ENCODE results near the gene TOLLIP. TPM values are rescaled to one million over a fixed set of nuclear protein-coding genes. Genes with fewer than 3 reads are reported as not detected.

The TOLLIP gene
- total and polyA plus RNA-seq, 2 of the 4 experiments (the other 2 are of a cell fraction): 19.7 to 42.9 TPM

DNA sequence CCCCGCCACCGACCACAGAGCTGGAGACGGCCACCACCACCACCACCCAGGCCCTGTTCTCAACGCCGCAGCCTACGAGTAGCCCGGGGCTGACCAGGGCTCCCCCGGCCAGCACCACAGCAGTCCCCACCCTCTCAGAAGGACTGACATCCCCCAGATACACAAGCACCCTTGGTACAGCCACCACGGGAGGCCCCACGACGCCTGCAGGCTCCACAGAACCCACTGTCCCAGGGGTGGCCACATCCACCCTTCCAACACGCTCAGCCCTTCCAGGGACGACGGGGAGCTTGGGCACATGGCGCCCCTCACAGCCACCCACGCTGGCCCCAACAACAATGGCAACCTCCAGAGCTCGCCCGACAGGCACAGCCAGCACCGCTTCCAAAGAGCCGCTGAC, 67.7 kb downstream of the TOLLIP start:
- DNase-seq (no peak), ATAC-seq (ENCODE audit: low read depth) (no peak)
- Histone ChIP-seq H3K9me1 (ENCODE audit: insufficient read depth, low read length) (no peaks in the 10 kb centered on the region), H2BK120ac (ENCODE audit: low read depth, low read length) (no peak overlapping the region), H3K9ac (ENCODE audit: low read depth, low read length) (no peak overlapping the region), H3K4me3 (ENCODE audit: insufficient read depth, low read depth, low read length) (no peak overlapping the region), H3K18ac (ENCODE audit: low read depth, low read length) (no peak overlapping the region), H3K4me1 (ENCODE audit: control insufficient read depth, insufficient read depth, low read length) (no peaks in the 10 kb centered on the region), H3K9me3 (ENCODE audit: control insufficient read depth, insufficient read depth, low read length) (peaks cover 18% of the 10 kb centered on the region; the same call in 1 of the 2 replicates), H2AK9ac (replicated peaks; ENCODE audit: low read depth, low read length, poor library complexity) (no peak overlapping the region), H3K27ac (ENCODE audit: insufficient read depth, low read length) (no peak overlapping the region), H4K91ac (ENCODE audit: insufficient read depth, low read depth, low read length) (no peak overlapping the region), H2BK15ac (ENCODE audit: low read depth, low read length) (no peak overlapping the region), H3K4me2 (ENCODE audit: low read depth, low read length) (no peak overlapping the region), H3K4ac (ENCODE audit: low read depth, low read length) (no peak overlapping the region), H2AK5ac (ENCODE audit: low read depth, low read length) (no peak overlapping the region), H3K14ac (replicated peaks; ENCODE audit: low read depth, low read length) (no peak overlapping the region), H3K23ac (ENCODE audit: low read depth, low read length) (no peak overlapping the region), H2BK20ac (ENCODE audit: low read depth, low read length) (no peak overlapping the region), H3K27me3 (ENCODE audit: control insufficient read depth, insufficient read depth, low read length) (no peaks in the 10 kb centered on the region; the same call in 1 of the 2 replicates), H3K79me1 (ENCODE audit: low read depth in 1 of 2, low read length in 2 of 2) (no peaks in the 10 kb centered on the region), H4K20me1 (ENCODE audit: insufficient read depth, low read length) (no peaks in the 10 kb centered on the region), H3K36me3 (ENCODE audit: control insufficient read depth, insufficient read depth, low read length) (no peaks in the 10 kb centered on the region), H4K5ac (ENCODE audit: low read depth, low read length) (no peak overlapping the region), H2AFZ (replicated peaks; ENCODE audit: low read length, poor library complexity) (no peak overlapping the region), H3K56ac (ENCODE audit: extremely low read depth, insufficient read depth, low read length) (no peak overlapping the region), H4K8ac (ENCODE audit: low read depth in 2 of 2, low read length in 2 of 2) (no peak overlapping the region), H2BK5ac (ENCODE audit: low read depth, low read length, poor library complexity, severe bottlenecking) (no peak overlapping the region)
- intact Hi-C loops (cut with micrococcal nuclease): no loop called here
- WGBS, 2 experiments (ENCODE audit: extremely low coverage in 2 of 2, insufficient read length in 1 of 2): 76% methylated on average over 8 of the region's 20 CpGs; no CpG with 5 or more reads in 1 of the 2 experiments
- BruUV-seq (replicated peaks): no TSS peak
- ChIA-PET POLR2A (ENCODE audit: unreplicated experiment) (no interaction called here), CTCF (no interaction called here)
- dilution Hi-C loops (cut with HindIII; ENCODE audit: low sequenced_read_pairs, unreplicated experiment): no loop called here
- no peak for TF ChIP-seq RCOR1 (IDR thresholded peaks at IDR 0.05; ENCODE audit: insufficient replicate concordance, low read length)
- no peak for TF ChIP-seq CEBPB (IDR thresholded peaks at IDR 0.05; ENCODE audit: low read depth, low read length)
- no peak for TF ChIP-seq POLR2A (IDR thresholded peaks at IDR 0.05; ENCODE audit: low read depth, low read length)
- TF ChIP-seq MAFK (IDR thresholded peaks at IDR 0.05; ENCODE audit: low read depth, low read length): no peak
- TF ChIP-seq, protein P1, sequence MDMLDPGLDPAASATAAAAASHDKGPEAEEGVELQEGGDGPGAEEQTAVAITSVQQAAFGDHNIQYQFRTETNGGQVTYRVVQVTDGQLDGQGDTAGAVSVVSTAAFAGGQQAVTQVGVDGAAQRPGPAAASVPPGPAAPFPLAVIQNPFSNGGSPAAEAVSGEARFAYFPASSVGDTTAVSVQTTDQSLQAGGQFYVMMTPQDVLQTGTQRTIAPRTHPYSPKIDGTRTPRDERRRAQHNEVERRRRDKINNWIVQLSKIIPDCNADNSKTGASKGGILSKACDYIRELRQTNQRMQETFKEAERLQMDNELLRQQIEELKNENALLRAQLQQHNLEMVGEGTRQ (IDR thresholded peaks at IDR 0.05; ENCODE audit: low read depth, low read length): no peak
- TF ChIP-seq RFX5 (IDR thresholded peaks at IDR 0.05; ENCODE audit: low read depth, low read length): no peak
- TF ChIP-seq NFE2L2 (IDR thresholded peaks at IDR 0.05; ENCODE audit: low read depth, low read length): no peak
- in situ Hi-C loops (cut with MboI; ENCODE audit: low sequenced_read_pairs): no loop called here

Data from IMR-90 (cell line).